Measurements from ENCODE around the gene ZBP1.

Gene ZBP1

DNA sequence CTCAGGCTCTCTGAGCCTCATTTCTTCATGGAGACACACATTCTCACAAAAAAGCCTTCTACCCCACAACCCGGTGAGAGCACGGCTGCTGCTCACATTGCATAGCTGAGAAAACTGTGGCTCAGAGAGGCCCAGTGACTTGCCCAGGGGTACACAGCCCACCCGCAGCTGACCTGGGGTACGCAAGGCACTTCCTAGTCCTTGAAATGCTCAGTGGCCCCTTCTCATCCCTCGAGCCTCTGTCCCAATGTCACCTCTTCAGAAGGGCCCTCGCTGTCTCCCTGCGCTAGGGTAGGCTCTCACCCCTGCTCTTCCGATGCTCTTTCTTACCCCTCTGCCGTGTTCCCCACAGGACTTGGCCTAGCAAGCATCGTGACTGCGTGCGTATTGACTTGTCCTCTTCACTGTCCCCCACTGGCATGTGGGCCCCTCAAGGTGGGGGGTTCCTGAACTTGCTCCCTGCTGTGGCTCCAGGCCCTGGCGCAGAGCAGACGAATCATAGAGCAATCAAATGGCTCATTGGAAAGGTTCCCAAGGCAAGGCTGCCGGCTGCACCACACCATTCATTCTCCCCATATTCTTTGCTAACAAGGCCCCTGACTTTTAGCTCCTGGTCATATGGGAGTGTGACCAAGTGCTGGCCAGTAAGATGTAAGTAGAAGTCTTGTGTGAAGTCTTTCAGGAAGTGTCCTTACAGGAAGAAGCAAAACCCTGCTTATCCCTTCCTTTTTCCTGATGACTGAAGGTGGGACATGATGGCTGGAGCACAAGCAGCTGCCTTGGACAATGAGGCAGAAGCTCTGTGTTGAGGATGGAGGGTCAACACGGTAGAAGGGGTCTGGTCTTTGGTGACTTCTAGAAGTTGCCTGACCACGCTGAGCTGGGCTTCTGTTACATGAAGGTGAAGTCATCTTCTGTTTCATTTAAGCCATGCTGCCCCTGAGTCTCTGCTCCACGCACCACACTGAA is 36.7 kb downstream of the ZBP1 start:
- FAIRE-seq = no peak

DNA sequence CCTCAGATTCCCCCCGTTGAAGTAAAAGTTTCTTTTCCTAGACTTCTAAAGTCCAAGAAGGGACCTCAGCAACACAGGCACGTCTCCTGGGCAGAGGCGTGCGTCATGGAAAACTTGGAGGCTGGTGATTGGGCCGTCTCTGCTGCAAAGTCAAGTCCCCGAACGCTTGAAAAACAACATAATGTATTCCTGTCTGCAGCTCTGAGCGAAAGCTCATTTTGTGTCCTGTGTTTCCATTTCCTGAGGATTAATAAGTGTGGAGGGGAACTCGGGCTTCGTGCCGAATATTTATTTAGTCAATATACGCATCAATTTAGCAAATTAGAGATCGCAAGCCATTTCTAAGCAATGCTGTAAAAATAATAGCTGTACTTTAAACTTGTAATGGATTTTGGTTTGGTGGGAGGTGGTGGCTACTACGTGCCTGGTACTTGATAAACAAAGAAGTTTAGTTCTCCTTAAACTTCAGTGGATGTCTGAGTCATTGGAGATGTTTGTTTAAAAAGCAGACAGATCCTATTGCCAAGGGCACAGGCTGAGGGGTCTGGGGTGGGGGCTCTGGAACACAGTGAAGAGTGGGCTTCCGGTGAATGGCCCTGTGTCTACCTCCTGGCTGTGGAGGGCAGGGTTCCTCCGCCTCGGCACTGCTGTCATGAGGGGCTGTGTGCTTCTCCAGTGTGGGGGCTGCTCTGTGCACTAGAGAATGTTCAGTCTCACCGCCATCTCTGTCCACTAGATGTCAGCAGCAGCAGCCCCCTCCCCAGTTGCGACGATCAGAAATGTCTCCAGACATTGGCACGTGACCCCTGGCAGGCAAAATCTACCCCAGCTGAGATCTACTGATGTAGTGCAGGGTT is 37.6 kb downstream of the ZBP1 start:
- no peak for FAIRE-seq

DNA sequence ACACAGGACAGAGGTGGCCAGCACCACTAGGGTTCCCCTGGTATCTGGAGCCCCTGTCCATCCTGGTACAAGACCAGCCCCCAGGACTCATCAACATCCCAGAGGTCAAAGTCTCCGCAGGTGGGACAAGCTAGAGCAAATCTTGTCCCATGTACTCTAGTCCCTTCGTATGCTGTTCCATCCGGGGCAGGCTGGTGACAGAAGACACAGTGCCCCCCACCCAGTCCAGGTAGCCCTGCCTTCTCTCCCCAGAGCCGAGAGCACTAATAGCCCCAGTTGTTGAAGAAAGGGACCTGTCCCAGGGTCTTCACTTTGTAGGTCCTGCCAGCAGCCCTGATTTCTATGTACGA is 38.2 kb downstream of the ZBP1 start:
- FAIRE-seq = no peak

DNA sequence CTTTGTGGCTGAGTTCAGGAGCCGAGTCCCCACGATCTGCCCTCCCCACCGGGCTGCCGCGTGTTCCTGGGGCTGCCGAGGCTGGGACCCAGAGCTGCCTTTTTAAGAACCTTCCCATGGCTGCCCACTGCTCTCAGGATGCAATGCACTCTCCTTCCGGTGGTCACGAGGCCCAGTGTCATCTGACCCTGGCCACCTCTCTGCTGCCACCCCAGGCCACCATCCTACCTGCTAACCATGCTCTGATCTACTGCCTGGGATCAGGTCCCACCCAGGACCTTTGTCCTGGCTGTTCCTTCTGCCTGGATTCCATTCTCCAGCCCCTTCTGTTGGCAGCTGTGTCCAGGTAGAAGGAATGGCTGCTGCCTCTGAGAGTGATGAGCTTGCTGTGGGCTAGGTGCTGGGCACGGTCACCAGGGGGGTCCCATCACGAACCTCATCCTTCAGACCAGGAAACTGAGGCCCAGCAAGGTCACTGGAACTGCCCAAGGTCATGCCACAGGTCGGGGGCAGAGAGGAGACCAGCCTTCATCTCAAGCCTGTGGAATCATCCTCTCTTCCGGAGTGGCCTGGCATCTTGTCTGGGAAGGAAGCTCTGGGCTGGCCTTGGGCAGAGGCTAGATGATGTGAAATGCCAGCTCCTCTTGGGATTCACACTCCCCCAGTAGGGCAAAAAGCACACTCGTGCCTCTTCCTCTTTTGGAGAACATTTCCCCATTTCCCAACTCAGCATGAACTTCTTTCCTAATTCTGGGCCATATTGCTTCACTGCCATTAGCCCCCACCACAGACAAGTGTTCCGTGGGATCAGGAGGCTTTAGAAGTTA is 38.8 kb downstream of the ZBP1 start:
- FAIRE-seq = no peak

DNA sequence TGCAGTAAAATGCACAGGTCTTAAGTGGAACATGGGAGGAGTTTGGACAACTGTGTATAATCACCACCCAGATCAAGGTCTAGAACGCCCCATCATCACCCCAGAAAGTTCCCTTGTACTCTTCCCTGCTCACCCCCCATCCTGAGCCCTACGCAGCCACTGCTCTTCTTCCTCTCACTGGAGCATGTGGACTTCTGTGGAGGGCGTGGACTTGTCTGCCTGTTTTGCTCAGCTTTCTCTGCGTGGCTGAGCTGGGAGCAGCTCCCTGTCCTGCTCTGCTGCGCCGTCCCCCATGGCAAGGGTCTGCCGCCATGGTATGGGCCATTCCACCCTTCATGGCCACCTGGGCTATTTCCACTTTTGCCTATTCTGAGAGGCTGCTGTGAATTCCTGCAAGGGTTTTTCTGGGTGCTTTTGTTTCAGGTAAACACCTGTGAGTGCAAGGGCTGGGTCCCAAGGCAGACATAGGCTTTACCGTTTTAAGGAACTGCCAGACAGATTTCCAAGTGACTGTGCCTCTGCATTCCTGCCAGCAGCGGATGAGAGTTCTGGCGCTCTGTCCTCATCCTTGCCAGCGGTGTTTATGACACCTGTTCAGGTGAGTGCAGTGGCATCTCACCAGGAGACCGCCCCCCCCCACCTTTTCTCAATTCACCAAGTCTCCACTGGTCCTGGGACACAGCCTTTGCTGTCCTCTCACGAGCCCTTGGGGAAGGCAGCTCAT is 39.6 kb downstream of the ZBP1 start:
- no peak for FAIRE-seq

DNA sequence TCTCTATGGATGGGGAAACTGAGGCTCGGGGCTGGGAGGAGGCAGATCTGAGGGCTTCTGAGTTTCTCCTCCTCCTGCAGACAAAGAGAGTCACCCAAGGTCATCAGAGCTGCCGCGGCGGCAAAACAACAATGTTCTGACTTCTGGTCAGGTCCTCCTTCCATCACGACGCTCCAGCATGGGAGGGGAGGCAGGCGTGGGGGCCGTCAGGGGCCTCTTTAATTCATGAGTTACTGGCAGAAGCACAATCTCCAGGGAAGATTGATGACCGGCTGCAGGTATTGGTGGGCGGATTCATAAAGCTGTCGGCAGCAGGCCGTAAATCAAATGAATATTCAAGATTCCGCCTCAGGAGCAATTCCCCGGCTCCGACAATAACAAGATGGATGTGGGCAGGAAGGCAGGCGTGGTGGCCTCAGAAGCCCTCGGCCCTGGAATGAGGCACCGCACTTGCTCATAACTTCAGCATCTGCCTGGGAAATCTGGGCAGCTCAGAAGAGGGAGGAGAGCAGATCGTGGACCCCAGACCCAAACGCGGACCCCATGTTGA is 40.3 kb downstream of the ZBP1 start:
- FAIRE-seq = no peak

DNA sequence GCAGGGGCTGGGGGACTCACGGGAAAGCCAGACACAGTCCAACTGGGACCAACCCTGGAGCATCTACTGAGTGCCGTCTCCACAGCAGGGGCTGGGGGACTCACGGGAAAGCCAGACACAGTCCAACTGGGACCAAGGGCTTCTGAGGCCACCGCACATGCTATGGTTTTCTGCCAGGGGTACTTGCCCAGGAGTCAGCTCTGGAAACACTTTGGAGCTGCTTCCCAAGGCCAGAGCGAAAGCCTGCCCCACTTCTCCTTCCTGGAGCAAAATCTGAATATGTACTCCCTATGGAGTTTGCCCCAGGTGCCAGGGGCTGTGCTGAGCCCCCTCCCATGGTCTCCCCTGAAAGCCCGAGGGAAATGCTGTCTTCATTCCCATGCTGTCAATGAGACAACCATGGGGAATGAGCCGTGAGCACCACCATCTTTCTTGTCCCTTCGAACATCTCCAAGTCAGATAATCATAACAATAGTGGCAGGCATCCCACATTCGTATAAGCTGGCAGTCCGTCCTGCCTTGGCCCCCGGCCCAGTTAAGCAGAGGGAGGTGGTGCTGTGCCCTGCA is 40.8 kb downstream of the ZBP1 start:
- no peak for FAIRE-seq

DNA sequence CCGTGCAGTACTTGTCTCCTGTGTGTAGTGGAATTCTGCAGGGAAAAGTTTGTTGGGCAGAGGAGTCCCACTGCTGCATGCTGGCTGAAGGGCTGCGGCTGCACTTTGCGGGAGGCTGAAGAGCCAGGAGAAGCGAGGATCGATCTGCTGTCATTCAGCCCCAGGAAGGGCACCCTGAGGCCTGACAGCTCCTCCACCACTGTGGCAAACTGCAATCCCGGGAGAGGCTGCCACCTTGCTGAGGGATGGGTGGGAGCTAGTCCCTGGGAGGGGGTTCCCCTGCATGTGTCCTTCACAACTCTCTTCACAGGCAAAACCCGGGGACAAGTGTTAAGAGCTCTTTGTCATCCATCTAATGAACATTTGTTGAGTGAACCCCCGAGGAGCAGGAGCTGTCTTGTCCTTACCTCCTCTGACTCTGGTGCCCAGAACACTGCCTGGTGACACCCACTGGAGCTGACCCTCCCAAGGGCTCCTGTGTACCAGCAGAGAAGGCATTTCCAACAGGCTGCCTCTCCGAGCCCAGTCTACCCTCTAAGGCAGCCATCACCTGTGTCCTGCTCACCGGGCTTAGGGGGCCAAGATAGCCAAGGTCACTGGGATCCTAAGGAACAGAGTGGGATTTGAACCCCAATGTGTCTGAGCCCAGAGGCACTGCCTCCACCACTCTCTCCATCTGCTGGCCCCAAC is 41.6 kb downstream of the ZBP1 start:
- FAIRE-seq = no peak

DNA sequence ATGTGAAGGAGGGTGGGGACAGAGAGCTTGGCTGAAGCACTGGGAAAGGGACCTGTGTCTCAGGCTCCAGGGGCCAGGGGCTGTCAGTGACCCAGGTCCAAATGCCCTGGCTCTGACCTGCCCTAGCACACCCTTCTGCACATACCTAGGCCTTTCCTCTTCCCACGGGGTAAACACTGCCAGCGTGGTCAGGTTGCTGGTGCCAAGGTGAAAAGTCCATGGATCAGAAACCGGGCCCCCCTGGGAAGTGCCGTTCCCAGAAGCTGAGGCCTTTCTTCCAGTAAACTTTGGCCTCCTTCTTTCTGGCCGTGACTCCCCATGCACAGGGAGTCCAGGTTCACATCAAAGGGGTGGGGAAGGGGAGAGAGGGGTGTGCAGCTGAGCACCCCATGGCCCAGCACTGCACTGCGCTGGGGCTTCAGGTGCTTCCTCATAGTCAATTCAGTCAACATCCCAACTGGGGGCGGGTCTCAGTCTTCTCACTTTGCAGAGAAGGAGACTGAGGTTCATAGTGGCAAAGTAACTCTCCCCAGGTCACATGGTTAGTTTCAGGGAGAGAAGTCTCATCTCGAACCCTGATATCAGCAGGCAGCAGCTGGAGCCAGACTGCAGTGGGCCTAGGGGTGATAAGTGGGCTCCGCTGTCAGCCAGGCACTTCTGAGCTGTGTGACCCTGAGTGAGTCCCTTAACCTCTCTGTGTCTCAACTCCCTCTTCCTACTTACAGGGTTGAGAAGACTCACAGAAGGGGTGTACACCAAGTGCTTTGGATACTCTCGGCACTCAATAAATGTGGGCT is 42.3 kb downstream of the ZBP1 start:
- no peak for FAIRE-seq

DNA sequence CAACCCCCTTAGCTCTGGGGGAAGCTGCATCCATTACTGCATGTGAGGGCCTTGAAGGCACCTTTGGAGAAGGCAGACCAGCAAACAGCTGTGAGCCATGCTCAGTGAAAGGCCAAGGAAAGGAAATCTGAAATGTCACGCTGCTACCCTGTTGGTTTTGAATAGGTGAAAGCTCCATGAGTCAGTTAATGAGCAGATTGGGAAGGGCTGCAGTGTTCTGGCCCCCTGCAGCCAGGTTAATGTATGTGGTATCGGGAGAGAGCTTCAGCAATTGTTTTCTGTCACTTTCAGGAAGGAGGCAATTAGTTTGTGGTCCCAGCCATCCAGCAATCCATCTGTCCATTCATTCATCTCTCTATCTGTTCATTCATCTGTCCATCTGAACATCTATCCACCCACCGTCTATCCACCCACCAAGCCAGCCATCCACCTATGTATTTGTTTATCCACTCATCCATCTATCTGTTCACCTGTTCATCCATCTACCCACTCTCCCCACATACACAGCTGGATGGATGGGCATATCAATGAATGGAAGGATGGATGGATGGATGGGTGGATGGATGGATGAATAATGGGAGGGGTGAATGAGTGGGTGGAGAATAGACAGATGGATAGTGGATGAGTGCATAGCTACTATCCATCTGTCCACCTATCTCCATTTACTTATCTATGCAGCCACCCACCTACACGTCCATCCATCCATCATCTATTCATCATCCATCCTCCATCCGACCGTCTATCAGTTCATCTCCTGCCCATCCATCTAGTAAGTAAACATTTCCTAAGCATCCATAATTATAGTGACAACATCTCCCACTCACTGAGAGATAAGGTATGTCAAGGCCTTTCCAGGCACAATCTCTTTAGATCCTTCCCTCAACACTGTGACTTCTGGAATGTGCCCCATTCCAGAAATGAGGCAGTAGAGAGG is 43.3 kb downstream of the ZBP1 start:
- FAIRE-seq = no peak

DNA sequence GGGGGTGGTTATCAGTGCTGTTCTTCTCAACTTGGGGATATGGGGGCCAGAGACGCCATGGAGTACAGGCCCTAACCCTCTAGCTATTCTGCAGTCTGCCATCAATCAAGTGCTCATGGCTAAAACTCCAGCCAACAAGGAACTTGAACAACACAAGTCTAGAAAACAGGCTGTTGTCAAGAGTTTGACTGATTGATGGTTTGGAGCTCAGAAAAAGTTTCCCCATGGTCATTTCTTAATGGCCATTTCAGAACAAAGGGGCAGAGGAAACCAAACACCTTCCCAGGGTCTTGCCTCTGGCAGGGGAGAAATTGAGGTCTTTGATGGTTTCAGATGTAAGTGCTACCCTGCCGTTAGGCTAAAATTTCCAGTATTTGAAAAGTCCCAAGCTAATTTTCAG is 44.2 kb downstream of the ZBP1 start:
- no peak for FAIRE-seq

DNA sequence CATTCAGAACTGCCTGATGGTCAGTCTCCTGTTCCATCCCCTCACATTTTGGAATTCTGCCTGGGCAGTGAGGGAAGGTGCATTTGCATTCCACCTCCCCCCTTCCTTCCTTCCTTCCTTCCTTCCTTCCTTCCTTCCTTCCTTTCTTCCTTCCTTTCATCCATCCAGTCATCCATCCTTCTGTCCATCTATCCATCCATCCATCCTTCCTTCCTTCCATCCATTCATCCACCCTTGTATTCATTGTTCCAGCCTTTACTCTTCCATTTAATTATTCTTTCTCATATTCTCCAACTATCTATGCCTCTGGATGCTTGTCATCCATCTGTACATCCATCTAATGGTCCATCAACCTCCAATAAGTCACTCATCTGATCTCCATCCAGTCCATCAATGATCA is 45.3 kb downstream of the ZBP1 start:
- FAIRE-seq = no peak

DNA sequence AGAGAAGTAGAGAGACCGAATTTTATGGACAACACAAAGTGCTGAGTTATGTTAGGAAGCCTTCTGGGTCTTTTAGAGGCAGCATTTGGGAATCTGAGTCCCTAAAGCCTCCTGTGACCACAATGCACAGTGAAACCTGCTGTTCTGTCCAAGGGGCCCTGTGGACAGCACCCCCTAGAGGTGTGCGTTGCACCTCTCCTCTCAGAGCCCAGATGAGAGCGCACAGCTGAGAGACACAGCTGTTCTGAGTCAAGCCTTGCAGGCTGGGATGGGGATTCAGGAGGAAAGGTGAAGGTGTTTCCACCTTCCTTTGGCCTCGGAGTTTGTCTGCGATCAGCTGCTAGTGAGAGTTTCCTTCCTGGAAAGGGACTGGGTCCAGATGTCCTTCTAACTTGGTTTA is 46.3 kb downstream of the ZBP1 start:
- no peak for FAIRE-seq

DNA sequence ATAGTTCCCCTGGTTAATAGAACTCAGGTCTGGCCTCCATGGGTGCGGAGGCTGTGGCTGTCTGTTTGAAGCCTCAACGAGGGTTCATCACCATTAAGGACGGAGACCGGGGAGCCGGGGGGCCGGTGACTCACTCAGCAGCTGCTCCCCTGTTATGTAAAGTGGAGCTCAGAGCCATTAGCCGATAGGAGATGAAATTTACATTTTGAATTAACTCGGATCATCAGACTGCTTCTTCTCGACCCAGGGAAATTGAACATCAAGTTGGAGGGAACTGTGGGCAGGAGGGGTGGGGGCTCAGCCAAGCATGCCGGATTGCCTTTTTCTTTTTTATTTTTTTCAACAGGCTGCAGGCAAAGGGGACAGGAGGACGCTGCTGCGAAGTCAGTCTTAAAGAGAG is 47.0 kb downstream of the ZBP1 start:
- no peak for FAIRE-seq

DNA sequence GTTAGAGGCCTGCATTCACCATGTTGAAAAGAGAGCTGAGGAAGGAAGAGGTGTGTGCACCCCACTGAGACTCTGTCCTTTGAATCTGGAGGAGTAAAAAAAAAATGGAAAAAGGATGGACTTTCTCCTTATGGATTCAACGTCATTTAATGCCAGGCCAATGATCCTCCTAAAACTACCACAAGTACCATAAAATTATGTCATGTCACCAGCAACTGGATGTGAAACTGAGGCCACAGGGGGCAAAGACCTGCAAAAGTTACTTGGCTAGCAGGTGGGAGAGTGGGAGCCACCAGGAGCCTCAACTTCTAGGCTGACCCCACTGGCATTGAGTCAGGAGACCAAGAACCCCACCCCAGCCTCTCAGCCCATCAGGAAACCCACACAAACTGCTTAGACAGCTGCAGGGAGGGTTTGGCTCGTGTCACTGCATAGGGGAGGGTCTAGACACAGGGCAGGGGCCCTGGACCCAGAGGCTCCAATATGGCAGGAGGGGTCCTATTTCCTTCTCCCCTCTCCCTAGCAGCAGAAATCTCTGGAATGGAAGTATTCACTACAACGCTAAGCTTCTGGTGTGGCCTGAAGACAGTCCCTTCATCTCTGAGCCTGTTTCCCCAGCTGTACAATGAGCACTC is 48.3 kb downstream of the ZBP1 start:
- FAIRE-seq = no peak

DNA sequence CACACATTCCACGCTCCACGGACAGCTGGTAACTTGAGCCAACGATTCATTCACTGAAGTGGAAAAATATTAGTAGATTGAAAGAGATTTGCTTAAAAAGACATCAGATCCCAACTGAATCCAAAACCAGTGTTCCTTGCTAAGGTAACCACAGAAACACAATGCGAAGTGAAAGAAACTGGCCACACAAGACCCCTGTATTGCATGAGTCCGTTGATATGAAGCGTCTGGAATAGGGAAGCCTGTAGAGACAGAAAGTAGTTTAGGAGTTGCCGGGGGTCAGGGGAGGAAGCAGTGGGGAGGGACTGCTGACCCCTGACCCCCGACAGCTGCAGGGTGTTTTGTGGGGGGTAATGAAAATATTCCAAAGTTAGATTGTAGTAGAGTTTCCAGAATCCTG is 49.3 kb downstream of the ZBP1 start:
- FAIRE-seq = no peak

DNA sequence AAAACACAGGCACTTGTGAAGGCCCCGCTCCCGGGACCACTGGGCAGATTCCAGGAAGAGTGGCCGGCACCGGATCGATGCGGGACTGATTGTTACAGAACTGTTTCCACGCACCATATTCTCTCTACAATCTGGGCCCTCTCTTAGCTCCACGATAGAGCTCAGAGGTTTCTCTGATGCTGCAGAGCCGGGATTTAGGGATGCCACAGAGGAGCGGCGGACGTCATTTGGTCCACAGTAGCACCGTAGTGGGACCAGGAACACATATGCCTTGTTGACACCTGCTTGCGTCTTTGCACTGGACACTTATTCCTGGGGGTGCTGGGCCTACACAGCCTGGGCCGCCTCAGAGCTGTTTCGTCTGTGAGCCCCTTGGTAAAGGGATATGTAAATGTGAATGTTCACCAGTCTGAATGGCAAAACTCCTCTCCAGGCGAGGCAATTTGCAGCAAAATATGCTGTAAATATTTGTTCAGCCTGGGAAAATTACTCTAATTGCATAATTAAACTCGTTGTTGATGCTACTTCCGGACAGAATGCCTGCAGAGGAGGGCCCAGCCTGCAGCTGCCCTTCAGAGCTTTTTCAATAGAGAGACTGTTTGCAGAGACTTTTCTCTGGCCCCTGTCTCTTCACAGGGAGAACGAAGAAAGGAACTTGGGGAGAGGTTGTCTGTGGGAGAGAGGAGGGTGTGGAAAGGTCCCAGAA is 49.9 kb downstream of the ZBP1 start:
- no peak for FAIRE-seq

DNA sequence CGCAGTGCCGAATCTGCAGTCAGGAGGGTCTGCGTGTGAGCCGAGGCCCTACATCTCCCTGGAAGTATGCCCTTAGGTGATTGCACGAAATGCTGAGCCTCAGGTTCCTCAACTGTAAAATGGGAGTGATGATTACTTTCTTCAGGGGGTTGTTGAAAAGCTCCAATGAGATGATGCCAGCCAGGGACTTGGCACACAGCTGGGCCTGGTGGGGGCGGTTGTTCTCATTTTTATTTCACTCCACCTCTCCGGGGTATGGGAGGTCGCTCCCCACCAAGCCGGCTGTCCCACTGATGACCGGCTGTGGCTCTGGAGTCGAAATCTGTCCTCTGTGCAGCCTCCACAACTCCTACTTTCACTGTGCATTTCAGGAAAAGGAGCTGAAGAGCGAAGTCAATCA is 51.3 kb downstream of the ZBP1 start:
- FAIRE-seq = no peak

All from endometrium (tissue), 2 donors.